ENCODE measurements around the gene FRMD5.

Gene FRMD5

DNA sequence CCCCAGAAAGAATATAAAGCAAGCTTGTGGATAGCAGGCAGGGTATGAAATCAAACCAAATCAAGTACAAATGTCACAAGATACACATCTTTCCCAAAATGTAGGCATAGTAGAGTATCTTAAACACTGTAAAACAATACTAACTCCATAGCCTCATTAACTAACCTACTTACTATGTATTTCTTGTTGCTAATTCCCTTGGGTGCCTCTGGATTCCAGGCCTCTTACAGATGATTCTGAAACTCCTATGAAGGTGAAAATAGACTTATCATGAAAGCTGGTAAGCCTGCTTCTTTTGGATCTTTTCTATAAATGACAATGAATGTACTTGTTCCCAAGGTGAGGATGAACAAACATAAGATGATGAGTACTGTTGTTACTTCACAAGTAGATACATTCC lies 93.8 kb downstream of the FRMD5 start:
- DNase-seq (ENCODE audit: extremely low read depth, low read depth), result no peak
- TF ChIP-seq, protein P1, sequence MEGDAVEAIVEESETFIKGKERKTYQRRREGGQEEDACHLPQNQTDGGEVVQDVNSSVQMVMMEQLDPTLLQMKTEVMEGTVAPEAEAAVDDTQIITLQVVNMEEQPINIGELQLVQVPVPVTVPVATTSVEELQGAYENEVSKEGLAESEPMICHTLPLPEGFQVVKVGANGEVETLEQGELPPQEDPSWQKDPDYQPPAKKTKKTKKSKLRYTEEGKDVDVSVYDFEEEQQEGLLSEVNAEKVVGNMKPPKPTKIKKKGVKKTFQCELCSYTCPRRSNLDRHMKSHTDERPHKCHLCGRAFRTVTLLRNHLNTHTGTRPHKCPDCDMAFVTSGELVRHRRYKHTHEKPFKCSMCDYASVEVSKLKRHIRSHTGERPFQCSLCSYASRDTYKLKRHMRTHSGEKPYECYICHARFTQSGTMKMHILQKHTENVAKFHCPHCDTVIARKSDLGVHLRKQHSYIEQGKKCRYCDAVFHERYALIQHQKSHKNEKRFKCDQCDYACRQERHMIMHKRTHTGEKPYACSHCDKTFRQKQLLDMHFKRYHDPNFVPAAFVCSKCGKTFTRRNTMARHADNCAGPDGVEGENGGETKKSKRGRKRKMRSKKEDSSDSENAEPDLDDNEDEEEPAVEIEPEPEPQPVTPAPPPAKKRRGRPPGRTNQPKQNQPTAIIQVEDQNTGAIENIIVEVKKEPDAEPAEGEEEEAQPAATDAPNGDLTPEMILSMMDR (IDR thresholded peaks at IDR 0.05; ENCODE audit: low read depth, low read length), result no peak

GRCh38 chr15:44099671-44100070 lies 95.4 kb downstream of the FRMD5 start:
- TF ChIP-seq, protein P1 (IDR thresholded peaks at IDR 0.05; ENCODE audit: low read depth, low read length), result no peak
- peak; percentile 28 for DNase-seq (ENCODE audit: extremely low read depth, low read depth)

DNA sequence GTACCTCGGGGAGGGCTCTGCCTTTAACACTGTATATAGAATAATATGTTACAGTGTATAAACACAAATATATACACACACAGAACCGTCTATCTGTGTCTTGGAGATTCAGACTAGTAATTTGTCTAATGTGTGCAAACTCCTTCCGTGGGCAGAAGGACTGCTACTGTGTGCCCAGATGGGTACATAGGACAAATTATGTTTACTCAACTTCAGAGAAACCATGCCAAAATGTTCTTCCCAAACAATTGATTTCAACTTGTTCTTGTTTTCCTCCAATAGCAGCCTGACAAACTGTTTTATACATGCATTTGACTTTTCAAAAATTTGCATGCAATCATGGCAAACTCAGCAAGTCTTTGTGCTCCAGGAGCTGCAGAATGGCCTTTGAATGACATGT lies 97.5 kb downstream of the FRMD5 start:
- TF ChIP-seq, protein P1 (IDR thresholded peaks at IDR 0.05; ENCODE audit: low read depth, low read length), result no peak
- DNase-seq (ENCODE audit: extremely low read depth, low read depth), result no peak

DNA sequence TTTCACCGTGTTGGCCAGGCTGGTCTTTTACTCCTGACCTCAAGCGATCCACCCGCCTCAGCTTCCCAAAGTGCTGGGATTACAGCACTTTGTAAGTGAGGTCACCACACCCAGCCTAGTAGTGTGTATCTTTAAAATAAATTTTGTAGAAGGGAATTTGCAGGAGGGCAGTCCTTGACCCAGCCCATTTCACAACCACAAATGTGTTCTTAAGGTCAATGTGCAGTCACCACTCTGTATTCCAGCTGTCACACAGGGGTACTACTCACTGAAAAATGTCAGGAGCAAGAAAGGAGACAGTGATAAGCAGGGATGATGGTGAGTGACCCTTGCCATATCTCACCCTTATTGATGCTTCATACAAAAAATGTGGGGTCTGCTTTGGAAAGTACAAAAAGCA lies 98.5 kb downstream of the FRMD5 start:
- DNase-seq (ENCODE audit: extremely low read depth, low read depth), result no peak
- TF ChIP-seq, protein P1 (IDR thresholded peaks at IDR 0.05; ENCODE audit: low read depth, low read length), result no peak

GRCh38 chr15:44094781-44095180 lies 100.3 kb downstream of the FRMD5 start:
- TF ChIP-seq, protein P1 (IDR thresholded peaks at IDR 0.05; ENCODE audit: low read depth, low read length), result no peak
- DNase-seq (ENCODE audit: extremely low read depth, low read depth), result no peak

GRCh38 chr15:44093836-44094235 lies 101.2 kb downstream of the FRMD5 start:
- TF ChIP-seq, protein P1 (IDR thresholded peaks at IDR 0.05; ENCODE audit: low read depth, low read length), result no peak
- DNase-seq (ENCODE audit: extremely low read depth, low read depth), result no peak

DNA sequence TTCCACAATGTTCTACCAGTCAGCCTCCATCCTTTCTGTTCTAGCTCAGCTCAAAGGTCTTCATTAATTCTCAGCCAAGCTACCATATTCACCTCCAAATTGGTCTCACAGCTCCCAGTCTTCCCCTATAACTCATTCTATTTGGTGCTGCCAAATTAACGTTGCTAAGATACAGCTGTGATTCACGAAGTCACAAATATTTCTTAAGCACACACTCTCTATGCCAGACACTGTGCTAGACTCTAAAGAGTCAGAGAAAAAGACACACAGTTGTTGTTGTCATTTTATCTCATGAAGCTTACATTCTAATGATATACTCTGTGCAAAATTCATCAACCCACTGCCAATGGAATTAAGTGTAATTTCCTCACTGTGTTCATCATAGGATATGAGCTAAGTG lies 102.8 kb downstream of the FRMD5 start:
- DNase-seq (ENCODE audit: extremely low read depth, low read depth), result no peak
- TF ChIP-seq, protein P1 (IDR thresholded peaks at IDR 0.05; ENCODE audit: low read depth, low read length), result no peak

Measured in AG09319 (cell line).